Measurements from ENCODE around the gene STYK1.

STYK1 gene, protein sequence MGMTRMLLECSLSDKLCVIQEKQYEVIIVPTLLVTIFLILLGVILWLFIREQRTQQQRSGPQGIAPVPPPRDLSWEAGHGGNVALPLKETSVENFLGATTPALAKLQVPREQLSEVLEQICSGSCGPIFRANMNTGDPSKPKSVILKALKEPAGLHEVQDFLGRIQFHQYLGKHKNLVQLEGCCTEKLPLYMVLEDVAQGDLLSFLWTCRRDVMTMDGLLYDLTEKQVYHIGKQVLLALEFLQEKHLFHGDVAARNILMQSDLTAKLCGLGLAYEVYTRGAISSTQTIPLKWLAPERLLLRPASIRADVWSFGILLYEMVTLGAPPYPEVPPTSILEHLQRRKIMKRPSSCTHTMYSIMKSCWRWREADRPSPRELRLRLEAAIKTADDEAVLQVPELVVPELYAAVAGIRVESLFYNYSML

DNA sequence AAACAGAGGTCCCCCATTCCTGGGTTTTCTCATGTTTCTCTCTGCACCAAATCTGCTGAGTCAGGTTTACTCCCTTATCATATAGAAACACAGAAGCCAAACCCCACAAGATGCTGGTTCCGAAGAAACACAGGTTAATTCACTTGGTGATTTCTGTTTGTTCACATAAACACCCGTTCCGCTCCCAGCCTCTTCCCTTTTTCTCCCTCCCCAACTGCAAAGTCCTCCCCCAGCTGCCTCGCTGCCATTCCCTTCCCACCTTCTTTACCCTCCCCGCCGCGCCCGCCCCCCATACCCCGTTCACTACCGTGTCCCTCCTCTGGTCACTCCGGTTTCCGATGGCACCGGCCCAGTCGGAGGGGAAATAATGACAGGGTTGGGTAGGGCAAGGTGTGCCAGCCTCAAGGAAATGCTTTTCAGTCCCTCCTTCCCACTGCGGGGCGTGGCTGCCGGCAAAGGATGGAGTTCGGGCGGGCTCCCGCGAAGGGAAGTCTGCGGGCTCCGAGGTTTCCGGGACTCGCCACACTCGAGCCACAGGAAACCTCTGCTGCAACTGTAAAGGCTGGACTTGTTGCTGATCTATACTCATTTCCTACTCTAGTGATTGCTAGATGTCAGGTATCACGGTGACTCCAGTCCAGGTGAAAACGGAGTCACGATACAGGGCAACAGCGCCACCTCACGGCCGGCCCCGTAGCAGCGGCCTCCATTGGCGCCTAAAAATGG, at the start of gene STYK1:
STYK1 (minus strand) TSS at position 394 of the 726 bp plus-strand sequence. CDS start 39,434 bp downstream, outside the sequence.
- peak; percentile 12 for DNase-seq

DNA sequence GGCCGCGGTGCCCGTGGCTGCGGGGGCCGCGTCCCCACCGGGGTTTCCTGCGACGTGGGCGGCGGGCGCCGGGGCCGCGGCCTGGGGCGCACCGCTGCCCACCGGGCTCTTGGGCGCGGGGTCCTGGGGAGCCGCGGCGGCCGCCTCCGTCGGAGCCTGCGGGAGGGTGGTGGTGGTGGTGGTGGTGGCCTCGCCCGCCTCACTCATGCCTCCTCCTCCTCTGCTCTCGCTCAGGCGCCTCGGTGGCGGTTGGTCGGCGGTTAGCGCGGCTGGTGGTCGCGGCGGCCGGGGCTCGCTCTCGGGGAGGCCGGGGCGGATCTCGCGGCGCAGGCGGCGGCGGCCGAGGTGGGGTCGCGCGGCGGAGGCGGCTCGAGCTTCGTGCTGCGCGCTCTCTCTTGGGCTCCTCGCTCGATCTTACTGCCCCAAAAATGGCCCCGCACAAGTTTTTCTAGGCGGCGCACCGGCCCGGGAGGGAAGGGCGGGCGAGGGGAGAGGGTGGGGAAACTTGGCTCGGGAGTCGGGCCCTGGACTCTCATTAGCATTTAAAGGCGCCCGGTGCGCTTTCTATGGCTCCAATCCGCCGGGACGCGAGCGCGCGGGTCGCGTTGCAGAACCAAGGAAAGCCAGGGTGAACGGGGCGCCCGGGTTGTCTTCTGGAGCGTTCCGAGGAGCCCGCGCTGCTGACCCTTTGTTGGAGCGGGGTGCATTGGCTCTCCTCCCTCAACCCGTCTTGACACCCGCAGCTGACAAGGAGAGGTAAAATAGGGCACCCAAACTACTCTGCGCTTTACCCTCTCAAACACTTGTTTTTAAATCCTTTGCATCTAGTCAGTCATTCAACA, 49.3 kb upstream of the STYK1 start, which contains the start of gene YBX3:
YBX3 (minus strand) TSS at position 419 of the 842 bp plus-strand sequence; CDS start at position 207, 212 bp downstream.
- peak; percentile 80 for DNase-seq

DNA sequence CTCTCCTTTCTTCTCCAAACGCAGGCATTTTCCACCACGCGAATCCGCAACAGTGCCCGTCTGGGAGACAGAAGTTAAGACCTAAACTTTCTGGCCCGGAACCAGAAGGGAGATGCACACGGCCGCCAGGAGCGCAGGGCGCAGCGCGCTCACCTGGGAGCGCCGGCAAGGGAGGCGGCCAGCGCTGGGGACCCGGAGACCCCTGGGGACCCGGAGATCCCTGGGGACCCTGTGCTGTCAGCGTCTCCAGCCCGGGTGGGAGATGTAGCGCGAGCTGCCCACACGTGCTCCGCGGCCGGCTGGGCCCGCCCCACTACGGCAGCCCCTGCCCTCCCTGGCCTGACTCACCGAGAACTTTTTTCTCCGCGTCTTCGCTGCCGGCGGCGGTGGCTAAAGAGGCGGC, 48.7 kb upstream of the STYK1 start:
- peak; percentile 57 for DNase-seq

DNA sequence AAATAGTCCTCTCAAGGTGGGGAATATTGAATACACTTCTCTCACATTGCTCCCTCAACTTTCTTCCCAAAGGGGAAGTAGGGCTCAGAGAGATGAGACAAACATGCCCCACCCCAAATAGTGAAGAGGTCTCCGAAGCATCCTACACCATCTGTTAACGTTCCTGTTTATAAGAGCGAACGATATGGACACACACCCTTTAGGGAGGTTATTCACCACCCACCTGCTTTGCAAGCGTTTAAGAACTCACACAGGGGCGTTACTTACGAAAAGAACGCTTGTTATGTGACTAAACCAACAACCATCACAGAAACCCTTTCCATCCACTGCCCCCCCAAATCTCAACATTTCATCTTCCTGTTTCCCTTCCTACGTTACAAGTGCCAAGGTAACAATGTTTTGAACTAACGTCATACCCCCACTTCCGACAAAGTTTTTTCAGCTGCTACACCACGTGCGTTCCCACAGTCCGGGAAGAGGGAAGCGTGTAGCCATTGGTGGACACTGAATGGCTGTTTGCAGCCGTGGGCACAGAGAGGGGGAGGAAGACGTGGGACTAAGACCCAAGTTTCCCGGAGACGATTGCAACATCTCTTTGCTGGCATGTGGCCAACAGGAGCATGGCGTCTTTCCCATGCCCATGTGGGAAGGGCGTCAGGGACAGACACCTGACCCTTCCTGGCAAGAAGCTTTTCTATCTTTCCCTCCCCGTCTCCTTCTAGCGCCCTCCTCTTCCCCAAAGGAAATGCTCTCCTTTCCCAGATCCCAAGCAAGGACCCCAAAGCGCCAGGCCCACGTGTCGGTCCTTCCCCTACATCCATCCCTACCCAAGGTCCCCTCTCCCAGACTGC, 48.0 kb upstream of the STYK1 start:
- peak; percentile 90 for DNase-seq

DNA sequence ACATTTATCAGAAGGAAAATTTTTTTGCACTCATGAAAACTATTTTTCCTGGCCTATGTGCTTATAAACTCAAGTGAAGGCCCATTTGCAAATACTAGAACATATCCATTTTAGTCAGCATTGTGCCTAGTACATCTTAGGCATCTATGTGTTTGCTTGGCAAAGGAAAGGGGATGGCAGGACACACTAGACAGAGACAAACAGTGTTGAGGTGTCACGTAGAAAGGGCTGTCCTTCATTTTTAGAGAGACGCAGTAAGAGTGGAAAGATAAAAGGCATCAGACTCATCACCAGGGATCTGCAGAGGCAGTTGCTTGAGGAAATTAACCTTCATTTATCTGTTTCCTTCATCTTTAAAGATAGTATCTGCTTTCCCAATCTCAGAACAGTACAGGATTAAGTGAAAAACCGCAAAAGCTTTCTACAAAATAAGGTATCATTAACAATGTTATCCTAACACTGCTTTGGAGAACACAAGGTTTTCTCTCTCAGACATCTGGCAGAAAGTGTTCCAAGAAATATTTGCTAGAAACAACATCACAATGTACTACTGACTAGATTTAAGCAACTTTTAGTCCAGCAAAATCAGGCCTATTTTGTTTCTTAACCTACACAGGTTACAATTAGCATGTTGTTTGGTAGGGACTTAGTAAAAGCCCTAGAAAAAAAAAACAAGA, 47.3 kb upstream of the STYK1 start:
- DNase-seq = no peak

DNA sequence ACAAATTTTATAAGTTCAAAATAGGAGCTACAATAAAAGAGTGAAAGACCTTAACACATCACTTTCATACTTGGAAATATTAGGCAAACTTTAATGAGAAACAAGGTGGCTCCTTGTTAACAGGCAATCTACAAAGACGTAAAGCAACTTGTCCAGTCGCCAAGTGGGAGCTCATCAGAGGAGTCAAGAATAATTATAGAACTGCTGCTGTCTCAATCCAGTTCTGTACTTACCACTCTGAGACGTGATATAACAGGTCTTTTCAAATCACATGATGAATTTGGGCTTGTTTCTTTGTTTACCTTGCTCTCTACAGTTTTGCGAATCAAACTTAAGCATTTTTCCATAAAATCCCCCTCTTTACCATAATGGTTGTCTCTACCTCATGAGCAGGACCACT, 45.6 kb upstream of the STYK1 start:
- DNase-seq = no peak

DNA sequence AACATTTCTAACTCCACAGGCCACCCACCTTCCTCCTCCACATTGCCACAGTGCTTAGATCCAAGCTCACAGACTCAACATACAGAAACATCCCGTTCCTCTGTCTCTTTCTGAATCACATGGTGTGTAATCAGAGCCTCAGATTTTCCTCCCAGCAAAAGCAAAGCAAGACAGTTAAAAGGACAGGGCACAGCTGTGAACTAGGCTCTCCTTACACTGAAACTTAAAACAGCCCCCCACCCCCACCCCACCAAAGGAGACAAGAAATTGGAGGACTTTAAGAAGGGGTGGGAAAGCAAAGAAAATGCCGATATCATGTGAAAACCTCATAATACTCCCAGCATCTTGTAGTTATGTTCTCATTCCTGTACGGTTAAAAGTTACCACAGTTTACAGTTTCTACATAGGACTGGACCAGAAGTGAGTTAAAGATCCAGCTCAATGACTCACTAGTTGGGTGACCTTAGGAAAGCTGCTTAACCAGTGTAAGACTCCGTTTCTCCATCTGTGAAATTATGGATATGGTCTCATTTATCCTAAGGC, 44.5 kb upstream of the STYK1 start:
- peak; percentile 12 for DNase-seq

DNA sequence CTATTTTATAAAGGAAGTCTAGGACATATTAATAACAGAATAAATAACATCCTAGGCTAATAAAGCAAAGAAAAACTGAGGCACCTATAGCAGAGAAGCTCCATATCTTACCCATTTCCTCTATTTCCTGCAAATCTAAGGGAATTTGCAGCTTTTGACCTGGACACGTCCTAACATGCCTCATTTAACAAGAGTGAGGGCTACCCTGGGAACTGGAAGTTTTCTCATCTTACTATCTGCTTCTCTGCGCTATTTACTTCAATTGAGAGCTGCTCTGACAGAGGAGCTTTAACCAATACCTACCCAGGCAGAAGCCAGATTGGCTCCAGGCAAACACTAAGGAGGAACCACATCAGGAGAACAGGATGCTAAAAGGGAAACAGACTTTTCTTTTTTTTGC, 43.6 kb upstream of the STYK1 start:
- DNase-seq = no peak

DNA sequence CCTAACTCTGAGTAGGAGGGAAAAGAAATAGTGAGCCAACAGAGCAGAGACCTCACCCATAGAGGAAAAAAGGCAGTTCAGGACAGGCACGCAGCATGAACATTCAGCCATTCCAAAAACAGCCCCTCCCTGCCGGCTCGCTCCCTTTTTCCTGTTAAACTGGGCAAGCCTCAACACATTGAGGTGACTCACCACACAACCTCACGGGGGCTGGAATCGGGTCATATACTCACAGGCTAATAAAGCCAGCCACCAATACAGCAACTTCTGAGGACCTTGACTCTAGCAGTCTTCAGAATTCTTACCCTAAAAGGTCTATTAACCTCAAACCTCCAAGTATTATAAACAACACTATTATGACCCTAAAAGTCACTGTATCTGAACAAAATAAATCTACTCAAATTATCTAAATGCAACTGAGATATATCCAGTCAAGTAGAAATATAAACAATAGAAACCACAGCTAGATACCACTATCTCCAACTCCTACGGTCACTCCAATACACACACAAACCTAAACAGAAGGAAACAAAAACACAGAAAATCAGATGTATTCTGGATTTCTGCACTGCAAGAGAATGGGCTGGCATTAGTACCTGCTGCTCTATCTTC, 43.0 kb upstream of the STYK1 start:
- DNase-seq = no peak

DNA sequence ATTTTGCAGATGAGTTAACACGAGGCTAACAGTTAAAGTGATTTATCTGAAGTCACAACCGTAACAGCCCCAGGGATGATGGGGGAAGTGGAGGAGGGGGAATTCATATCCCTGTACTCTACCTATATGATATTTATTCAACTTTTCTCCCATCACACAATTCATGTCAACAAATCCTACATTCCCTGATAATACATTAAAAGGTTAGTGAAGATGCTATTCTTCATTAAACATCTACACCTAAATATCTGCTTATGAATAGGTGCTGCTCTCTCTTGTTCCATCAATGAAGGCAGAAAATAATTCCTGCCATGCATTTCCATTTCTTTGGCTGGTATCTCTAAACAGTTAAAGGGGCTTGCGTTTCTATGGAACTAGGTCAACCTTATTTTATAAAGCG, 42.4 kb upstream of the STYK1 start:
- DNase-seq = no peak

DNA sequence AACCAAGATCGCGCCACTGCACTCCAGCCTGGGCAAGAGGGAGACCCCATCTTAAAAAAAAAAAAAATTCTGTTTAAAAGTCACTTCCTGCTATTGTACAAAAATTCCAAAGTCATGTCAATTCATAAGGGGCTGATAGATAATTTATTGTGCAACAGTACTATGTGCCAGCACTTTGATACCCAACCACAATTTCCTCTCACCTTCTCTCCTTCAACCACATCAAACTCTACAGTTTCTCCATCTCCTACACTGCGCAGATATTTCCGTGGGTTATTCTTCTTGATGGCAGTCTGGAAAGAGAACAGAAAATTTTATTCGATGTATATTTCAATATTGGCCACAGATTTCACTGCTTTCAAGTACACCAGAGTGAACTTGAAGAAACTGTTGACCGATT, 41.6 kb upstream of the STYK1 start:
- no peak for DNase-seq

DNA sequence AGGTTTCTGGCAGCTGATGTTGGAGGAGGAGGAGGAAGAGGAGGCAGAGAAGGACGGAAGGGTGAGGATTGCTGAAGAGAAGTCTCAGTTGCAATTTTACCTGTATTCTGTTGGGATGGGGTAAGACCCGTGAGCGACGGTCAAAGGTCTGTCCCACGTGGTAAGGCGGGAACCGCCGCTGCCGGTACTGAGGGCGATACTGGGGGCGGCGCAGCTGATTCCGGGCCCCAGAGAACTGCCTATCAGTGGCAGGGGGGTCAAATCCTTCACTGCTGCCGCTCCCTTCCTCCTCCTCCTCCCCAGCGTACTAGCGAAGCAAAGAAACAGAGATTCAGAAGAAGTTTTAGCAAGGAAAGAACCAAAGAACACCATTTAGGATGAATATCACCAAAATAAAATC, 36.0 kb upstream of the STYK1 start:
- DNase-seq = no peak

DNA sequence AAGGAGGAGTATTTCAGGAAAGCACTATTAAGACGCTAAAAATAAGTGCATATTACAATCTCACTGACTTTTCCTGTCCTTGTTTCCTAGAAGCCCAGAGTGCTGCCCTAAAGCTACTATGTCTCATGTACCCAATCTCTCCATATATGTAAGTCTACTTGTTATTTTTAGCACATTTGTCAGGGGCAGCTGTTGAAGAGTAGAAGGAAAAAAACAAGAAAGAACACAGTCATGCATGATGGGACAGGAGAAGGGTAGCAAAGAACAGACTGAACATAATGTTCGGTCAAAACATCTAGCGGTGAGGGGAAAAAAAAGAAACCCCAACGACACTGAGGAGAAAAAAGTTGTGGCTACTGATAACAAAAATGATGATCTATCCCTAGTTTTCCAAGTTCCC, 35.0 kb upstream of the STYK1 start:
- no peak for DNase-seq

DNA sequence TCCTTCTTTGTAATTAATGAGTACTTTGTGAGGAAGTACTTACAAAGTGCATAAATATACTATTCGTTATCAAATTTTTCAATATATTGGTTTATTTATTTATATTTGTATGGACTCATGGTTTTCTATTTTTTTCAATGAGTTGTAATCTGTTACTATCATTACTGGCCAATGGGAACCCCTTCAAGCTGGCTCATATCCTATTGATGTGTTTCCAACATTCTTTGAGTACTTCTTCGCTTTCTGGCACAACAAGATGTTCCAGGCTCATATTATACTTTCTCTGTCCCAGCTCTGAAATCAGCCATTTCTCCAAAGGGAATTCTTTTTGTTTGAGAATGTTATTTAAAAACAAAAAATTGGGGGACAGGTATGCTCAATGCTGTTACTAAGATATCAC, 31.8 kb upstream of the STYK1 start:
- DNase-seq = no peak

DNA sequence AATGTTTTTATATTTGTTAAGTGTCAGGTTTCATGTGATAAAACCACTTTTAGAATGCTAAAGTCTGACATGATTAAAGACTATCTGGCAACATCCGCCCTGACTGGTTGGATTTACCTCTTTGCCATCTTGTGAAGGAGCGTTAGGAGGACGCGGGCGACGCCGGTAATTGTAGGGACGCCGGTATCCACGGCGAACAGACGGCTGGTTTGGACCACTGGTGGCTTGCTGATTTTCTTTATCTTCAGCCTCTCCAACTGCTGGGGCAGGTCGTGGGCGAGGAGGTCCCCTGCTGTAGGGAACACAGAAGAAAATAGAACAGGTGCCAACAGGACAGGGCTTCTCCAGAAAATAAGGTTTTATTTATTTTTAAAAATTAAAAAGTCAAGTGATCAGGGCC, 28.0 kb upstream of the STYK1 start:
- no peak for DNase-seq

DNA sequence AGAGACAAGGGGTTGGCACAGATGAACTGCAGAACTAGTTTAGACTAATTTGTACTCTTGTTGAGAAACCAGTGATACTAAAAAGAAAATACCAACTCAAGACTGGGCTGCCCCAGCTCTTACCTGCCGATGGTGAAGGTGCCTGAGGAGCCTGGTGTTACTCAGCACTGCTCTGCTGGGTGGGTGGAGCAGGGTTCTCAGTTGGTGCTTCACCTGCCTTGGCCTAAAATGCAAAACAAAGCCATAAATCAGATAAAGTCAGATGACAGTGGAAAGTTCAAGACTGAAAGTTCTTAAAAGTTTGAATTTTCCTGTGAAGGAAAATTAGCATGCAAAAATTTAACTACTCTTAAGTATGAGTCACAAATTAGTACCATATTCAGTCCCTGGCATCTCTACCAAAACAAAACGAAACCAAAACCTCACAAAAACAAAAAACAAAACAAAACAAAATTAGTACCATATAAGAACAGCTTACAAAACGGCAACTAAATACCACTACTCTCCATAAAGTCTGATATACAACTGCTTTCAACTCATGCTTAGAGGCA, 27.4 kb upstream of the STYK1 start:
- no peak for DNase-seq

DNA sequence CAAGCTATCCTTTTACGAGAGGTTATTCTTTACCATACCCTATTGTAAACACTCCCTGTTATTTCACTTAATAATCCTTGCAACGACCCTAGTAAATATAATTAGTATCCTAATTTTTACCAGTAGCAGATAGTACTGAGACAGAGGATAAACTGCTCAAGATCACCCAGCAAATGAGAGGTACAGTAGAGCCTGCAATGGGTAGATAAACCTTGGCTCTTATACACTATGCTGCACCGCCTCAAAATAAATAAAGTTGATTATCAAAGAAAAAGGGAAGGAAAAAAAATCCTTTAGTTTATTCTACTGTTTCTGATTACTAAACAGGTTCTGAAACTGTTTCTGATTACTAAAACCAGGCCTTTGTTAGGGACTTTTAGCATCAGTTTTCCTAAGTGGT, 26.7 kb upstream of the STYK1 start:
- DNase-seq = no peak

DNA sequence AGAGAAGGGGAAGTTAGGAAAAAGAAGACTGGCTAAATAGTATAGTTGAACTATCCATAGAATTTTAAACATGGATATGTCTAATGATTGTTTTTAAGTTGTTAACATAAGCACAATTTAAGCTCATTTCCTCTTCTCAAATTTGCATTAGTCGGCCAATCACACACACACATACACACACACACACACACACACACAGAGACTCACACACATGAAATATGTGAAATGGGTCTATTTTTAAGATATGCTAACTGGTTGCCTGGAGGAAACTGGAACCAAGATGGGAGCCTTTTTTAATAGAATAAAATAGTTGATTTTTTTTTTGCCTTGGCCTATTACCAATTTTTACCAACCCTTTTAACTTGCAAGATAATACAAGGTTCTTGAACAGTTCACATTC, 24.0 kb upstream of the STYK1 start:
- no peak for DNase-seq

DNA sequence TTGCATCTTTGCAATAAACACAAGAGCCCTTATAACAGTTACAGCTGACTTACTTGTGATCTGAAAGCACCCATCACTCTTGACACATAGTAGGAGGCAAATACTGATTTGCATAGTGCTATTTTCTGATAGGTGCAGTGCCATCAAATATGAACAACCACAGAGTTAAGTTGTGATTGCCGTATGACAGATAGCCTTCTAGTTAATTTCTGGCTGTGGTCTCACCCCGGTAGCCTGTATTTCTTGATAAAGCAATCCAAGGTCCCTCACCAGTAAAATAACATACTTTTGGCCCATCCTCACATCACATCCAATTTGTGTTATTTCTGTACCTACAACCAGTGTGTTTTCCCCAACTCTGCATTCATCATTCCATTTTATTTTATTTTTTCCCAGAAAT, 23.3 kb upstream of the STYK1 start:
- DNase-seq = no peak

DNA sequence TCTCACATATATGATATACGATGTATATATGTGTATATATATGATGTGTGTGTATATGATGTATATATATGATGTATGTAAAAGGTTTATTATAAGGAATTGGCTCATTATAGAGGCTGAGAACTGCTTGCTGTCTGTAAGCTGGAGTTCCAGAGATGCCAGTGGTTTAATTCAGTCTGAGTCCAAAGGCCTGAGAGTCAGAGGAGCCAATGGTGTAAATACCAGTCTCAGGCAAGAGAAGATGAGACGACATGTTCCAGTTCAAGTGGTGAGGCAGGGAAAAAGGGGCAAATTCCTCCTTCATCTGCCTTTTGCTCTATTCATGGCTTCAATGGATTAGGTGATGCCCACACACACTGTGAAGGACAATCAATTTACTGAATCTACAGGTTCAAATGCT, 17.1 kb upstream of the STYK1 start:
- no peak for DNase-seq

DNA sequence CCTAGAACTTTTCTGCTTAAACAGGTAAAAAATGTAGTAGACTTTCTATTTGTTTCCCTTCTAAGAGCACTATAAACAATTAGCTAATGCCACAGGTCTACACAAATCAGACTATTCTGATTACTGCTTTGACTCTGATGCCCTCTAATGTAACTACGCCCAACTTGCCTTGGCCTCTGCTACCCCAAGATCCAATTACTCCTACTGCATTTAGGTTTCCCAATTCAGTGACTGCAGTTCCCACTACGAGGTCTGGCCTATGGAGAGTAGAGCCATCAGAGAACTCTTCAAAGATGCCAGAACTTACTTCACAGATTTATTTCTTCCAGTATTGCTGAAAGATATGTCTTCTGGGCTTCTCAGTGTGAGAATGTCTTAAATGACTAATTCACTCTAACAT, 15.3 kb upstream of the STYK1 start:
- DNase-seq = no peak
